HEK293 (cell line): Measurements from ENCODE around the gene CES1.
"Not testable (repeated sequence)": the region's sequence is repeated elsewhere in the genome, so short reads cannot be mapped to it uniquely, and the experiment has no call there.

Source experiments
- CTCF ChIA-PET: fragments of 350-600 bp; formaldehyde crosslinking; extraction: SDS; loops from one replicate; lab custom pipeline; 2021; ENCODE audit warnings: antibody characterized with exemption; lab: Yijun Ruan, JAX
- POLR2A ChIA-PET: fragments of 300-600 bp; formaldehyde crosslinking; extraction: SDS; loops from one replicate; lab custom pipeline; 2020; ENCODE audit warnings: antibody characterized with exemption, inconsistent platforms; lab: Yijun Ruan, JAX
- H3K27ac ChIP-seq: fragments of 200-500 bp; sonication (Bioruptor generic); 2 replicates; pipeline ENCODE4 v1.5.1; 2014; ENCODE audit warnings: low read depth, low read length, control low read depth, inconsistent platforms; ENCODE audit errors: extremely low read depth
- H3K36me3 ChIP-seq, 2 experiments: fragments of 200-500 bp in 1 of 2; sonication (Bioruptor generic) in 1 of 2; 1 replicate in 1 of 2; 2 replicates in 1 of 2; pipeline ENCODE4 v1.5.1; 2014 to 2017; ENCODE audit warnings: inconsistent platforms in 2 of 2, low read length in 2 of 2; ENCODE audit not compliant: control insufficient read depth in 2 of 2, insufficient read depth in 1 of 2
- H3K4me1 ChIP-seq: fragments of 200-500 bp; sonication (Bioruptor generic); 2 replicates; pipeline ENCODE4 v1.5.1; 2014; ENCODE audit warnings: mild to moderate bottlenecking, low read length, inconsistent platforms; ENCODE audit not compliant: control insufficient read depth, insufficient read depth
- H3K4me3 ChIP-seq: 2 replicates; pipeline ENCODE4 v1.5.1; 2011; ENCODE audit warnings: low read depth, mild to moderate bottlenecking, control low read depth, low read length, moderate library complexity
- H3K9me3 ChIP-seq: fragments of 200-500 bp; sonication (Bioruptor generic); 2 replicates; pipeline ENCODE4 v1.5.1; 2014; ENCODE audit warnings: low read depth, low read length, inconsistent platforms; ENCODE audit not compliant: control insufficient read depth, insufficient read depth
- EGR2 ChIP-seq: fragments of 450-650 bp; formaldehyde crosslinking; IDR thresholded peaks from 2 replicates; pipeline ENCODE4 v1.5.1; 2016; ENCODE audit warnings: low read depth, missing biosample characterization, missing genetic modification characterization
- GLIS1 ChIP-seq: fragments of 450-650 bp; formaldehyde crosslinking; IDR thresholded peaks from 2 replicates; pipeline ENCODE4 v1.5.1; 2016; ENCODE audit warnings: missing biosample characterization, missing genetic modification characterization
- PRDM4 ChIP-seq: fragments of 450-650 bp; formaldehyde crosslinking; IDR thresholded peaks from 2 replicates; pipeline ENCODE4 v1.5.1; 2017; ENCODE audit warnings: missing biosample characterization, missing genetic modification characterization
- ZBTB21 ChIP-seq: fragments of 450-650 bp; formaldehyde crosslinking; IDR thresholded peaks from 2 replicates; pipeline ENCODE4 v1.5.1; 2017; ENCODE audit warnings: missing biosample characterization, missing genetic modification characterization
- ZFHX2 ChIP-seq: fragments of 450-650 bp; formaldehyde crosslinking; conservative IDR thresholded peaks from 2 replicates; pipeline ENCODE4 v1.5.1; 2016; ENCODE audit warnings: missing biosample characterization, missing genetic modification characterization
- ZIC2 ChIP-seq: fragments of 450-650 bp; formaldehyde crosslinking; IDR thresholded peaks from 2 replicates; pipeline ENCODE4 v1.5.1; 2016; ENCODE audit warnings: missing biosample characterization, missing genetic modification characterization
- ZNF112 ChIP-seq: fragments of 450-650 bp; formaldehyde crosslinking; IDR thresholded peaks from 2 replicates; pipeline ENCODE4 v1.5.0; 2017; ENCODE audit warnings: missing biosample characterization, missing genetic modification characterization
- ZNF549 ChIP-seq: fragments of 450-650 bp; IDR thresholded peaks from 2 replicates; pipeline ENCODE4 v1.5.1; 2018; ENCODE audit warnings: missing biosample characterization, missing genetic modification characterization, mild to moderate bottlenecking, inconsistent platforms, moderate library complexity
- ZNF555 ChIP-seq: fragments of 450-650 bp; formaldehyde crosslinking; conservative IDR thresholded peaks from 2 replicates; pipeline ENCODE4 v1.5.1; 2017; ENCODE audit warnings: missing biosample characterization, mild to moderate bottlenecking, missing genetic modification characterization, inconsistent platforms
- ZNF571 ChIP-seq: fragments of 450-650 bp; formaldehyde crosslinking; IDR thresholded peaks from 2 replicates; pipeline ENCODE4 v1.5.0; 2017; ENCODE audit warnings: missing biosample characterization, missing genetic modification characterization
- ZNF629 ChIP-seq: fragments of 450-650 bp; formaldehyde crosslinking; IDR thresholded peaks from 2 replicates; pipeline ENCODE4 v1.5.1; 2017; ENCODE audit warnings: missing biosample characterization, missing genetic modification characterization
- ZSCAN4 ChIP-seq: fragments of 450-650 bp; formaldehyde crosslinking; IDR thresholded peaks from 2 replicates; pipeline ENCODE4 v1.5.1; 2017; ENCODE audit warnings: missing biosample characterization, missing genetic modification characterization
- TF ChIP-seq, protein P1 (sequence below): fragments of 450-650 bp; formaldehyde crosslinking; IDR thresholded peaks from 2 replicates; pipeline ENCODE4 v1.5.1; 2016; ENCODE audit warnings: missing biosample characterization, missing genetic modification characterization
- TF ChIP-seq, protein P2 (sequence below): fragments of 450-650 bp; formaldehyde crosslinking; IDR thresholded peaks from 2 replicates; pipeline ENCODE4 v1.5.1; 2017; ENCODE audit warnings: missing biosample characterization, missing genetic modification characterization

Gene CES1

DNA sequence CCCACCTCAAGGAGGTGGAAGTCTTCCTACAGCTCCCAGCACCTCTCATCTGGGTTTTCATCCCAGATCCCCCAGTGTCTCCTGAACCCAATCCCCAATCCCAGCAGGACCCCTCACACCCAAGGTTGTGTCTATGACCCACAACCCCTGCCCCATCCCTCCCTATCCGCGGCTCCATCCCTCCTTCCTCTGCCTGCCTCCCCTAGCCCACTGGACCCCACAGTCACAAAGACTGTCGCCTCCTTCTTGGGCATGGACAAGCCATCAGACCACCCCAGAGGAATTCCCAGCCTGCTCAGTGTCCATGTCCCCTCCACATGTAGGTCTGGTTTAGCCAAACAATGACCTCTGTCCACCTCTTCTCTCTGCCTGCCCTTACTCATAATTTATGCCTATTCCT lies 12.3 kb downstream of the CES1 start (continued):
- TF ChIP-seq, protein P1, sequence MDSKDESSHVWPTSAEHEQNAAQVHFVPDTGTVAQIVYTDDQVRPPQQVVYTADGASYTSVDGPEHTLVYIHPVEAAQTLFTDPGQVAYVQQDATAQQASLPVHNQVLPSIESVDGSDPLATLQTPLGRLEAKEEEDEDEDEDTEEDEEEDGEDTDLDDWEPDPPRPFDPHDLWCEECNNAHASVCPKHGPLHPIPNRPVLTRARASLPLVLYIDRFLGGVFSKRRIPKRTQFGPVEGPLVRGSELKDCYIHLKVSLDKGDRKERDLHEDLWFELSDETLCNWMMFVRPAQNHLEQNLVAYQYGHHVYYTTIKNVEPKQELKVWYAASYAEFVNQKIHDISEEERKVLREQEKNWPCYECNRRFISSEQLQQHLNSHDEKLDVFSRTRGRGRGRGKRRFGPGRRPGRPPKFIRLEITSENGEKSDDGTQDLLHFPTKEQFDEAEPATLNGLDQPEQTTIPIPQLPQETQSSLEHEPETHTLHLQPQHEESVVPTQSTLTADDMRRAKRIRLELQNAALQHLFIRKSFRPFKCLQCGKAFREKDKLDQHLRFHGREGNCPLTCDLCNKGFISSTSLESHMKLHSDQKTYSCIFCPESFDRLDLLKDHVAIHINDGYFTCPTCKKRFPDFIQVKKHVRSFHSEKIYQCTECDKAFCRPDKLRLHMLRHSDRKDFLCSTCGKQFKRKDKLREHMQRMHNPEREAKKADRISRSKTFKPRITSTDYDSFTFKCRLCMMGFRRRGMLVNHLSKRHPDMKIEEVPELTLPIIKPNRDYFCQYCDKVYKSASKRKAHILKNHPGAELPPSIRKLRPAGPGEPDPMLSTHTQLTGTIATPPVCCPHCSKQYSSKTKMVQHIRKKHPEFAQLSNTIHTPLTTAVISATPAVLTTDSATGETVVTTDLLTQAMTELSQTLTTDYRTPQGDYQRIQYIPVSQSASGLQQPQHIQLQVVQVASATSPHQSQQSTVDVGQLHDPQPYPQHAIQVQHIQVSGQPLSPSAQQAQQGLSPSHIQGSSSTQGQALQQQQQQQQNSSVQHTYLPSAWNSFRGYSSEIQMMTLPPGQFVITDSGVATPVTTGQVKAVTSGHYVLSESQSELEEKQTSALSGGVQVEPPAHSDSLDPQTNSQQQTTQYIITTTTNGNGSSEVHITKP, result no peak
- TF ChIP-seq ZSCAN4 (no peak), ZNF555 (tag by site-specific recombination) (no peak), ZNF549 (no peak), ZIC2 (tag by site-specific recombination) (no peak), ZNF112 (no peak)
- TF ChIP-seq, all 188 proteins: peak for 0

GRCh38 chr16:55817236-55817912 lies 15.5 kb downstream of the CES1 start:
- Histone ChIP-seq H3K9me3 (no peaks in the 10 kb centered on the region), H3K4me1 (no peaks in the 10 kb centered on the region), H3K27ac (no peak overlapping the region), H3K36me3 (no peaks in the 10 kb centered on the region), H3K4me3 (no peak overlapping the region)
- ChIA-PET POLR2A (no interaction called here), CTCF (interaction anchor here (1.2 kb wide), 1 partner anchor 24 kb away, joined by 3 read pairs; no protein-coding TSS in a partner anchor)
- peak; percentile 56 for TF ChIP-seq ZSCAN4
- TF ChIP-seq ZNF571 (tag by site-specific recombination), result no peak

DNA sequence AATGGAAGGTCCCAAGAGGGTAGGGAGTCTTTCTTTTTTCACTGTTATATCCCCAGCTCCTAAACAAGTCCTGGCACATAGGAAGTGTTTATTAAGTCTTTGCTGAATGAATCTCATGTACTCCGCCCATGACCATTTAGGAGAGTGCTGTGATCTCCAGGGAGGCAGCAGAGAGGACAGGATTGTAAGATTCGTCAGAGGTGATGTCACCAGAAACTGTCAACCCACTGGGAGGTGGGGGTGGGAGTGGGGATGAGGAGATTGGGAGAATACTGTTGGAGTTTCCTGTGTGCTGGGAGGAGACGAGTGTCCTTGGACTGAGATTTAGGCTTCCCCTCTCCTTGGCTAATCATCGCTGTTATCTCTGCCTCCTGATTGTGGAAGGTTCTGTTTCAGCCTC lies 16.7 kb downstream of the CES1 start:
- H3K4me1 ChIP-seq, POLR2A ChIA-PET: not testable (repeated sequence)
- TF ChIP-seq ZFHX2 (tag by site-specific recombination) (peak; percentile 19; the same call in 1 of the 2 replicates), EGR2 (tag by site-specific recombination) (peak; percentile 39; the same call in 1 of the 2 replicates), GLIS1 (tag by site-specific recombination) (peak; percentile 22; the same call in 1 of the 2 replicates), PRDM4 (tag by site-specific recombination) (0 out of 2 replicates have a peak, but pooled peaks have one; percentile 23), ZNF629 (tag by site-specific recombination) (peak; percentile 42), ZBTB21 (tag by site-specific recombination) (peak; percentile 72)
- TF ChIP-seq, protein P2, sequence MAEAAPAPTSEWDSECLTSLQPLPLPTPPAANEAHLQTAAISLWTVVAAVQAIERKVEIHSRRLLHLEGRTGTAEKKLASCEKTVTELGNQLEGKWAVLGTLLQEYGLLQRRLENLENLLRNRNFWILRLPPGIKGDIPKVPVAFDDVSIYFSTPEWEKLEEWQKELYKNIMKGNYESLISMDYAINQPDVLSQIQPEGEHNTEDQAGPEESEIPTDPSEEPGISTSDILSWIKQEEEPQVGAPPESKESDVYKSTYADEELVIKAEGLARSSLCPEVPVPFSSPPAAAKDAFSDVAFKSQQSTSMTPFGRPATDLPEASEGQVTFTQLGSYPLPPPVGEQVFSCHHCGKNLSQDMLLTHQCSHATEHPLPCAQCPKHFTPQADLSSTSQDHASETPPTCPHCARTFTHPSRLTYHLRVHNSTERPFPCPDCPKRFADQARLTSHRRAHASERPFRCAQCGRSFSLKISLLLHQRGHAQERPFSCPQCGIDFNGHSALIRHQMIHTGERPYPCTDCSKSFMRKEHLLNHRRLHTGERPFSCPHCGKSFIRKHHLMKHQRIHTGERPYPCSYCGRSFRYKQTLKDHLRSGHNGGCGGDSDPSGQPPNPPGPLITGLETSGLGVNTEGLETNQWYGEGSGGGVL, result peak; percentile 36
- TF ChIP-seq, protein P1, result 0 out of 2 replicates have a peak, but pooled peaks have one; percentile 17
- TF ChIP-seq, all 188 proteins: peak for 8; not testable (repeated sequence) for 180

More for the DNA sequence above, 16.7 kb downstream of the CES1 start:
- CTCF ChIA-PET, H3K9me3 ChIP-seq, H3K27ac ChIP-seq, H3K4me3 ChIP-seq, H3K36me3 ChIP-seq: not testable (repeated sequence)
